Panc1 (cell line): ENCODE measurements around the gene LHX4. TPM values are rescaled to one million over a fixed set of nuclear protein-coding genes. Genes with fewer than 3 reads are reported as not detected.
"Not testable (repeated sequence)": the region's sequence is repeated elsewhere in the genome, so short reads cannot be mapped to it uniquely, and the experiment has no call there.

ENCODE experiments used
- ATAC-seq: fragments of 200-7000 bp; cut with Tn5 transposase; 2 replicates; pipeline ENCODE4 v1.9.1; 2020; ENCODE audit warnings: mild to moderate bottlenecking, moderate library complexity
- BruUV-seq: library from RNA; stranded (reverse); fragments of 400-500 nt; replicated peaks from 2 replicates; lab custom pipeline; 2021; lab: Mats Ljungman, UMichigan
- CTCF ChIA-PET: fragments of 300-600 bp; sonication (Branson Sonifier 250); formaldehyde crosslinking; loops from one replicate; lab custom pipeline; 2022; ENCODE audit warnings: antibody characterized with exemption; lab: Charles Lee
- POLR2A ChIA-PET: fragments of 300-600 bp; sonication (Branson Sonifier 250); formaldehyde crosslinking; loops from one replicate; lab custom pipeline; 2022; ENCODE audit warnings: antibody characterized with exemption; lab: Charles Lee
- DNase-seq: peaks from one replicate; pipeline ENCODE4 v3.0.0-alpha.2; 2010; ENCODE audit warnings: low read depth, low spot score
- H3K27ac ChIP-seq: 2 replicates; pipeline ENCODE4 v1.5.1; 2011; ENCODE audit warnings: mild to moderate bottlenecking, low read length, inconsistent platforms
- H3K27me3 ChIP-seq: fragments of 200-500 bp; sonication (Bioruptor generic); 2 replicates; pipeline ENCODE4 v1.6.0; 2014; ENCODE audit warnings: low read length, inconsistent platforms; ENCODE audit not compliant: control insufficient read depth, insufficient read depth
- H3K36me3 ChIP-seq: fragments of 200-500 bp; sonication (Bioruptor generic); 2 replicates; pipeline ENCODE4 v1.5.1; 2014; ENCODE audit warnings: inconsistent platforms, mild to moderate bottlenecking, low read length, moderate library complexity; ENCODE audit not compliant: control insufficient read depth, insufficient read depth
- H3K4me1 ChIP-seq: 2 replicates; pipeline ENCODE4 v1.5.1; 2011; ENCODE audit warnings: inconsistent platforms, mild to moderate bottlenecking, low read length, moderate library complexity; ENCODE audit not compliant: control insufficient read depth, insufficient read depth
- H3K4me3 ChIP-seq, 2 experiments: 2 replicates each; pipeline ENCODE4 v1.5.1; 2011 to 2012; ENCODE audit warnings: low read depth in 2 of 2, low read length in 2 of 2, mild to moderate bottlenecking in 2 of 2, inconsistent platforms in 1 of 2, moderate library complexity in 1 of 2
- H3K9me3 ChIP-seq: fragments of 200-500 bp; sonication (Bioruptor generic); 2 replicates; pipeline ENCODE4 v1.5.1; 2014; ENCODE audit warnings: low read depth, mild to moderate bottlenecking, inconsistent platforms, low read length, moderate library complexity; ENCODE audit not compliant: control insufficient read depth, insufficient read depth
- POLR2AphosphoS5 ChIP-seq: IDR thresholded peaks from 2 replicates; pipeline ENCODE4 v1.6.1; 2012; ENCODE audit warnings: mild to moderate bottlenecking, low read depth, low read length, moderate library complexity
- SIN3A ChIP-seq: IDR thresholded peaks from 2 replicates; pipeline ENCODE4 v1.6.1; 2012; ENCODE audit warnings: low read depth, mild to moderate bottlenecking, low read length, moderate library complexity, borderline replicate concordance; ENCODE audit not compliant: insufficient read depth
- TCF7L2 ChIP-seq: IDR thresholded peaks from 2 replicates; pipeline ENCODE4 v1.6.1; 2011; ENCODE audit warnings: mild to moderate bottlenecking, low read depth, low read length, inconsistent platforms
- in situ Hi-C: cut with HindIII; loops from 2 replicates; pipeline ENCODE4 v1.10.0; 2016; ENCODE audit warnings: low sequenced_read_pairs, low pct_unique_long_range_greater_than_20kb
- intact Hi-C: fragments of 100-400 bp; cut with micrococcal nuclease; formaldehyde crosslinking; loops from one replicate; pipeline ENCODE4 v1.10.0; 2022; ENCODE audit not compliant: unreplicated experiment
- total RNA-seq: library from RNA; stranded (reverse); gene quantifications from one replicate; pipeline ENCODE4 v1.2.1, GENCODE V29; 2021; ENCODE audit not compliant: unreplicated experiment
- TF ChIP-seq, protein P1 (sequence below), 2 experiments: IDR thresholded peaks; 2 replicates each; pipeline ENCODE4 v1.6.1; 2011 to 2012; ENCODE audit warnings: low read depth in 2 of 2, control low read depth in 1 of 2, low read length in 1 of 2, mild to moderate bottlenecking in 1 of 2, moderate library complexity in 1 of 2; ENCODE audit not compliant: insufficient read depth in 1 of 2
- TF ChIP-seq, protein P2 (sequence below): fragments of 450-650 bp; IDR thresholded peaks from 2 replicates; pipeline ENCODE4 v1.5.1; 2017; ENCODE audit warnings: mild to moderate bottlenecking

The LHX4 gene
- total RNA-seq, 1 experiment from 2014 or later = 0.72 TPM

DNA sequence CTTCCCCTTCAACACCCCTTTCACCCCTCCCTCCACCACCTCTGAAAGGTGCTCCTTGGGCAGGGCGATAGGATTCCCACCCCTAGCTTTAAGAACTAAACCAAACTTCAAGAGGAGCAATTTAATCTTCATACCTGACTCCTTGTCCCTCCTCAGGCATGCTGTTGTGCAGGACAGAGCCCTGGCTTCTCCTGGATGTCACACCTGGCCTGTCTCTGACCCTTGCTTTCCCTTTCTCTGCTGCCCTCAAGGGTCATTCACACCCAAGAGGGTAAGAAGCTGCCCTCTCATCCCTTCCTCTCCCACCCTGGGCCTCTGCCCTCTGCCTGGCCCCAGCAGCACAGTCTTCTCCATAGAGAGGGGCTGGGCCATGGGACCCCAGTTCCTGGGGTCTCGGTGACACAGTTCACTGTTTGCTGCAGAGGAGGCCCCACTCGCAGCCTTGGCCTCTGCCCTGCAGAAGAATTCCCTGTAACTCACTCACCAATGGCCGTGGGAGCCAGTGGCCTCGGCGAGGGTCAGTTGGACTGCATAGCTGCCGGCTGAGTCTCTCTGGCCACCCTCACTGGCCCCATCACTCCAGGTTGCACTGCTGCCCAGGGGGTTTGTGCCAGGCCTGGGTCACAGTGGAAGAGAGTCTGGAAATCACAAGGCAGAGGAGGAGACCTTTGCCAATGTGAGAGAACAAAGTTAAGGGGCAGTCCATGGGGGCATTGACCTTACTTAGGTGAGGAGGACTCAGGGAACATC, 28.4 kb upstream of the LHX4 start:
- H3K27me3 ChIP-seq = no peaks in the 10 kb centered on the region
- TF ChIP-seq TCF7L2 (no peak), SIN3A (no peak), POLR2AphosphoS5 (no peak)
- TF ChIP-seq, protein P1, sequence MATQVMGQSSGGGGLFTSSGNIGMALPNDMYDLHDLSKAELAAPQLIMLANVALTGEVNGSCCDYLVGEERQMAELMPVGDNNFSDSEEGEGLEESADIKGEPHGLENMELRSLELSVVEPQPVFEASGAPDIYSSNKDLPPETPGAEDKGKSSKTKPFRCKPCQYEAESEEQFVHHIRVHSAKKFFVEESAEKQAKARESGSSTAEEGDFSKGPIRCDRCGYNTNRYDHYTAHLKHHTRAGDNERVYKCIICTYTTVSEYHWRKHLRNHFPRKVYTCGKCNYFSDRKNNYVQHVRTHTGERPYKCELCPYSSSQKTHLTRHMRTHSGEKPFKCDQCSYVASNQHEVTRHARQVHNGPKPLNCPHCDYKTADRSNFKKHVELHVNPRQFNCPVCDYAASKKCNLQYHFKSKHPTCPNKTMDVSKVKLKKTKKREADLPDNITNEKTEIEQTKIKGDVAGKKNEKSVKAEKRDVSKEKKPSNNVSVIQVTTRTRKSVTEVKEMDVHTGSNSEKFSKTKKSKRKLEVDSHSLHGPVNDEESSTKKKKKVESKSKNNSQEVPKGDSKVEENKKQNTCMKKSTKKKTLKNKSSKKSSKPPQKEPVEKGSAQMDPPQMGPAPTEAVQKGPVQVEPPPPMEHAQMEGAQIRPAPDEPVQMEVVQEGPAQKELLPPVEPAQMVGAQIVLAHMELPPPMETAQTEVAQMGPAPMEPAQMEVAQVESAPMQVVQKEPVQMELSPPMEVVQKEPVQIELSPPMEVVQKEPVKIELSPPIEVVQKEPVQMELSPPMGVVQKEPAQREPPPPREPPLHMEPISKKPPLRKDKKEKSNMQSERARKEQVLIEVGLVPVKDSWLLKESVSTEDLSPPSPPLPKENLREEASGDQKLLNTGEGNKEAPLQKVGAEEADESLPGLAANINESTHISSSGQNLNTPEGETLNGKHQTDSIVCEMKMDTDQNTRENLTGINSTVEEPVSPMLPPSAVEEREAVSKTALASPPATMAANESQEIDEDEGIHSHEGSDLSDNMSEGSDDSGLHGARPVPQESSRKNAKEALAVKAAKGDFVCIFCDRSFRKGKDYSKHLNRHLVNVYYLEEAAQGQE (IDR thresholded peaks at IDR 0.05; ENCODE audit: insufficient read depth in 1 of 2, low read depth in 2 of 2, low read length in 1 of 2) = no peak
- TF ChIP-seq, protein P2, sequence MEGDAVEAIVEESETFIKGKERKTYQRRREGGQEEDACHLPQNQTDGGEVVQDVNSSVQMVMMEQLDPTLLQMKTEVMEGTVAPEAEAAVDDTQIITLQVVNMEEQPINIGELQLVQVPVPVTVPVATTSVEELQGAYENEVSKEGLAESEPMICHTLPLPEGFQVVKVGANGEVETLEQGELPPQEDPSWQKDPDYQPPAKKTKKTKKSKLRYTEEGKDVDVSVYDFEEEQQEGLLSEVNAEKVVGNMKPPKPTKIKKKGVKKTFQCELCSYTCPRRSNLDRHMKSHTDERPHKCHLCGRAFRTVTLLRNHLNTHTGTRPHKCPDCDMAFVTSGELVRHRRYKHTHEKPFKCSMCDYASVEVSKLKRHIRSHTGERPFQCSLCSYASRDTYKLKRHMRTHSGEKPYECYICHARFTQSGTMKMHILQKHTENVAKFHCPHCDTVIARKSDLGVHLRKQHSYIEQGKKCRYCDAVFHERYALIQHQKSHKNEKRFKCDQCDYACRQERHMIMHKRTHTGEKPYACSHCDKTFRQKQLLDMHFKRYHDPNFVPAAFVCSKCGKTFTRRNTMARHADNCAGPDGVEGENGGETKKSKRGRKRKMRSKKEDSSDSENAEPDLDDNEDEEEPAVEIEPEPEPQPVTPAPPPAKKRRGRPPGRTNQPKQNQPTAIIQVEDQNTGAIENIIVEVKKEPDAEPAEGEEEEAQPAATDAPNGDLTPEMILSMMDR = no peak
- intact Hi-C loops = no loop called here
- H3K4me3 ChIP-seq = no peak overlapping the region
- H3K9me3 ChIP-seq = no peaks in the 10 kb centered on the region
- no peaks in the 10 kb centered on the region for H3K36me3 ChIP-seq
- CTCF ChIA-PET = interaction anchor here (0.6 kb wide), 1 partner anchor 75 kb away, joined by 5 read pairs; no protein-coding TSS in a partner anchor
- ATAC-seq (no peak), DNase-seq (no peak)
- in situ Hi-C loops = no loop called here
- POLR2A ChIA-PET = no interaction called here
- BruUV-seq = no TSS peak
- no peak overlapping the region for H3K27ac ChIP-seq
- no peaks in the 10 kb centered on the region for H3K4me1 ChIP-seq

GRCh38 chr1:180202588-180202987, 27.5 kb upstream of the LHX4 start:
- H3K4me3 ChIP-seq, DNase-seq, H3K36me3 ChIP-seq, H3K27ac ChIP-seq, intact Hi-C loops, H3K9me3 ChIP-seq, H3K27me3 ChIP-seq, BruUV-seq, POLR2A ChIA-PET, H3K4me1 ChIP-seq, ATAC-seq, in situ Hi-C loops: not testable (repeated sequence)
- CTCF ChIA-PET = interaction anchor here (0.6 kb wide), 1 partner anchor 75 kb away, joined by 5 read pairs; no protein-coding TSS in a partner anchor

- Histone ChIP-seq H3K4me1 (no peaks in the 10 kb centered on the region), H3K27ac (no peak overlapping the region), H3K27me3 (no peaks in the 10 kb centered on the region), H3K4me3 (no peak overlapping the region), H3K36me3 (no peaks in the 10 kb centered on the region), H3K9me3 (no peaks in the 10 kb centered on the region)
- ChIA-PET POLR2A (interaction anchor here (0.6 kb wide), 1 partner anchor 140 kb away, joined by 4 read pairs; no protein-coding TSS in a partner anchor), CTCF (no interaction called here)
- no TSS peak for BruUV-seq
- in situ Hi-C loops = no loop called here
- TF ChIP-seq TCF7L2 (no peak), SIN3A (no peak), POLR2AphosphoS5 (no peak)
- TF ChIP-seq, protein P1 (IDR thresholded peaks at IDR 0.05; ENCODE audit: insufficient read depth in 1 of 2, low read depth in 2 of 2, low read length in 1 of 2) = no peak
- TF ChIP-seq, protein P2 = no peak
- ATAC-seq (no peak), DNase-seq (no peak)
- intact Hi-C loops = no loop called here
Measured at GRCh38 chr1:180204231-180204630, 25.8 kb upstream of the LHX4 start.
